HG02610 (cell line): Measurements from ENCODE around the gene DUSP11.
"Not testable (repeated sequence)": the region's sequence is repeated elsewhere in the genome, so short reads cannot be mapped to it uniquely, and the experiment has no call there.

ENCODE experiments used
- ATAC-seq: cut with Tn5 transposase; IDR thresholded peaks from one replicate; pipeline ENCODE4 v1.9.1; 2021; ENCODE audit warnings: mild to moderate bottlenecking, moderate library complexity; ENCODE audit not compliant: unreplicated experiment

DUSP11 gene

DNA sequence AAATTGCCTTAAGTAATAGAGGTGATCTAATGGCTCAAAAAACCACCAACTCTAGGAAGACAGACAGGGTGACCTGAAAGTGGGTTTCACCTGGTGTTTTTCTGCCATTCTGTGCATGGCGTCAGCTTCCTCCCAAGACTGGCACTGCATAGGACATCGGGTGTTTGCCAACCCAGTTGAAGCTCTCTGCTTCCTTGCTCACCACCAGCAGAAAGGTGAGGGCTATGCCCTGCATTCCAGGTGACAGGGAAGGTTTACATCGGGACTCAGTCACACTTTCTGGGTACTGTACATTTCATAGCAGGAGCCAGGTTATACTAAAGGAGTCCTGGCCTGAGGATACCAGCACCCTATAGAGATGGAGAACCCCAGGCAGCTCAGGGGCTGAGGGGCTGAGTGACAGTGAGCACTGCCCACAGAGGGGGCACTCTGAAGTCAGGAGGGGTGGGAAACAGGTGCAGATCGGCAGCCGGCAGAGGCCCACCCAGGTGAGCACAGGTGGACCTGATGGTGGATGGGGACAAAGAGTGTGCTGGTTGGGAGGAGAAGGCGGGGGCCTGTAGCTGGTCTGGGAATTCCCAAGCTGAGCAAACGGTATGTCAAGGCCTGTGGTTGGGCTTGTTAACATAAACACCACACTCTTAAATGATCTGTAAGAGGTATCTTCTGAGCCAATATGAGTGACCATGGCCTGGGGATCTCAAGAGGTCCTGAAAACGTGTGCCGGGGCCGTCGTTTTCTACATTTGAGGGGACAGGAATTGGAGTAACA lies 60.9 kb downstream of the DUSP11 start:
- ATAC-seq, result no peak

DNA sequence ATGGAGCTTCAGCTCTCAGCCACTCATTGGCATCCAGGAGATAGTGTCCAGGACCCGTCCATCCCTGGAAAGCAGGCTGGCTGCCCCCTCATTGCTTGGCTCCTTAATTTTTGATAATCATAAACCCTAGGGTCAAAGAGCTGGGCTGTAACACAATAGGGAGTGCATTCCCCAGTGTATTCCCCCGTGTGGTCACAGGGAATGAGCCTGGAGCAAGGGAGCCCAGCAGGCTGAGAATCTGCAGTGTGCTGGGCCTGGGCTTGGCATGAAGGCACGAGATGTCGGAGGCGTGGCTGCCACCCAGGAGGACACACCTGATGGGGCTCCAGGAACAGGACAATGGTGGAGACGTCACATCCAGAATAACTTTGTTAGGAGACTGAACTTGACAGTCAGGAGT lies 61.5 kb downstream of the DUSP11 start:
- no peak for ATAC-seq

DNA sequence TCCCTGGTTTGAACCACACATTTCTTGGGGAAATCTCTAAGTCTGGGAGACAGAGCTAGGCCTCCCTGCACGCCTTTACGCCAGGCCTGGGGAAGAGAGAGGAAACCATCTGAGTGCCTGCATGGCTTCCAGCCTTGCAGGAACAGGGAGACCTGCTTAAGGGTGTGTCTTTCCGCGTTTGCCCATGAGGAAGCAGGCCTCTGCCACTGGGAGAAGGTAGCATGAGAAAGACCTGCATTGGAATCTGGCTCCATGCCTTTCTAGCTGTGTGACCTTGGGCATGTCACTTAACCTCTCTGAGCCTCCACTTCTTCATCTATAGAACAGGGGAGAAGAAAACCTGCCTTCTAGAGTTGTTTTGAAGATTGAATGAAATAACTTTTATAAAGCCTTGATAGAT lies 62.2 kb downstream of the DUSP11 start:
- not testable (repeated sequence) for ATAC-seq

DNA sequence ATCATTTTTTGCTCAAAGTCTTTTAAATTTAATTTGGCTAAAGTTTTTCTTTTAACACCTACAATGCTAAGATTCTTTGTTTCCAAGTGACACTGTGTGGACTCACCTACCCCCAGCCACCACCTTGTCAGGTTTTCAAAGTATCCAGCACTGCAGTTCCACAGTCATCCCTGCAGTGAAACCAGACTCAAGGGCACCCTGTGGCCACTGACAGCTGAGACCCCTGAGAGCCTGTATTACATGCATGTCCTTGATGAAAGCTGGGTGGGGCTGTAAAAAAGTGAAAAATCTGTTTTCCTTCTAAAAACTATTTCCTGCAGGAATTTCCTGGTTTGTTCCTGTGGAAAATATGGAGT lies 62.7 kb downstream of the DUSP11 start:
- no peak for ATAC-seq

DNA sequence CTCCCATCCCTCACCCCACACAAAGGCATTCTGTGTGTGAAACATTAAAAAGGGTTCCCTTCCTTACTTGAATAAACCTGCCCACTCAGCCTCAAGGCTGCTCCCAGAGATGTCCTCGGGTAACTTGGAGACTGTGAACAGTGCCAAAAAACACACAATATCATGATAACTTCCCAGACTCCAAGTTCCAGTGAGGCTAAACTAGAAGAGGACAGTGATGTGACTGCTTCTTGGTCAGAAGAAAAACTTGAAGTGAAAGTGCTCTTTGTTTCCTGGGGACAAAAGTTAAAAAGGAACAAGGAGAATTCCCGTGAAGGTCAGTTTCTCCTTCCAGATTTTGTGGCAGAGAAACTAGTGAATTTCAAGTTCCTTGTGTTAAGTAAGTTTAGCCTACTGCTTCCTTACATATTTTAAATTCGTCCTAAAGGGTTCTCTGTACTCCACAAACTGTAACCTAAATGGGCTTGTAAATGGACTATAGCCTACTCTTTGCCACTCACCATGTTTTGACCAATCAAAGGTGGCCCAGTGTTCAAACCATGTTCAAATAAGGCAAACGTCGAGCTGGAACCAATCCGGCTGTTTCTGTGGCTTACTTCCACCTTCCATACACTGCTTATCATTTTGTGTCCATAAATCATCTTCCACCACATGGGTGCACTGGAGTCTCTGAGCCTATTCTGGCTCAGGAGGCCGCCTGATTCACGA lies 63.2 kb downstream of the DUSP11 start:
- no peak for ATAC-seq

DNA sequence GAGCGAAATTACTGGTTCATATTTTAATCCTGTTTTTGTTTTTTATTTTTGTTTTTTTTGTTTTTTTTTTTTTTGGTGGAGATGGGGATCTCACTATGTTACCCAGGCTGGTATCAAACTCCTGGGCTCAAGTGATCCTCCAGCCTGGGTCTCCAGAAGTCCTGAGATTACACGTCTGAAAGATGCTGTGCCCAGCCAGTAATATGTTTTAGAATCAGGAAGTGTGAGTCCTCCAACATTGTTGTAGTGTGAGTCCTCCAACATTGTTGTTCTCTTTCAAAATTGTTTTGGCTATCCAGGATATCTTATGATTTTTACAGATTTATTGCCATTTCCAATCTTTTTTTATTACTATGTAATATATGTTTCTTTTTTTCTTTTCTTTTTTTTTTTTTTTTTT lies 65.8 kb downstream of the DUSP11 start:
- no peak for ATAC-seq
